GM12873 (cell line): ENCODE data around the gene PSME3IP1.

Source experiments
- CTCF ChIP-seq: IDR thresholded peaks from 2 replicates; pipeline ENCODE4 v1.5.1; 2012; ENCODE audit warnings: low read depth, mild to moderate bottlenecking, moderate library complexity, low read length, control low read depth; ENCODE audit not compliant: insufficient read depth; ENCODE audit errors: missing control alignments

PSME3IP1 gene

GRCh38 chr16:57145046-57146021 is 40.5 kb downstream of the PSME3IP1 start:
- no peak for TF ChIP-seq CTCF

GRCh38 chr16:57144027-57144426 is 41.8 kb downstream of the PSME3IP1 start:
- TF ChIP-seq CTCF, result no peak

- no peak for TF ChIP-seq CTCF
Measured at GRCh38 chr16:57143149-57143921, 42.5 kb downstream of the PSME3IP1 start.

GRCh38 chr16:57141822-57142631 is 43.8 kb downstream of the PSME3IP1 start:
- no peak for TF ChIP-seq CTCF

GRCh38 chr16:57140931-57141668 is 44.7 kb downstream of the PSME3IP1 start:
- no peak for TF ChIP-seq CTCF

GRCh38 chr16:57138281-57138935 is 47.4 kb downstream of the PSME3IP1 start:
- no peak for TF ChIP-seq CTCF
